ENCODE results near the gene KDM1A.
"Not testable (repeated sequence)": the region's sequence is repeated elsewhere in the genome, so short reads cannot be mapped to it uniquely, and the experiment has no call there.

Gene KDM1A

DNA sequence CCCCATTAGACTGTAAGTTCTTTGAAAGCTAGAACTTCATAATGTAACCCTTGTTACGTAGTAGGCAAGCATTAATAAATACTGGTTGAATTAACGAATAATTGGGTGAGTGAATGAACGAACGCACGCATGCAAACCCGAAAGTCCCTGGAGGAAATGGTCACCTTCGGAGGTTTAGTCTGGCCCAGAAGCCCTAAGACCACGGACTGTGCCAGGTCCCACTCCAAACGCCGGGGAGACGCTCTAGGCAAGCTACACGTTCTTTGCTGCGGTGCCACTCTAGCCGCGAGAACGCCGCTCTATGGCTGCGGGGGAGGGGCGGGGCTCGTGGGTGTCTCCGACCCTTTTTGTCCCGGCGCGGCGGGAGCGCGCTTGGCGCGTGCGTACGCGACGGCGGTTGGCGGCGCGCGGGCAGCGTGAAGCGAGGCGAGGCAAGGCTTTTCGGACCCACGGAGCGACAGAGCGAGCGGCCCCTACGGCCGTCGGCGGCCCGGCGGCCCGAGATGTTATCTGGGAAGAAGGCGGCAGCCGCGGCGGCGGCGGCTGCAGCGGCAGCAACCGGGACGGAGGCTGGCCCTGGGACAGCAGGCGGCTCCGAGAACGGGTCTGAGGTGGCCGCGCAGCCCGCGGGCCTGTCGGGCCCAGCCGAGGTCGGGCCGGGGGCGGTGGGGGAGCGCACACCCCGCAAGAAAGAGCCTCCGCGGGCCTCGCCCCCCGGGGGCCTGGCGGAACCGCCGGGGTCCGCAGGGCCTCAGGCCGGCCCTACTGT is at the start of gene KDM1A:
Gene KDM1A (plus strand): TSS at position 375 of the 769 bp plus-strand sequence. CDS start 129 bp downstream, at position 504.
- peak; percentile 42 to 98 (median 93) for DNase-seq

DNA sequence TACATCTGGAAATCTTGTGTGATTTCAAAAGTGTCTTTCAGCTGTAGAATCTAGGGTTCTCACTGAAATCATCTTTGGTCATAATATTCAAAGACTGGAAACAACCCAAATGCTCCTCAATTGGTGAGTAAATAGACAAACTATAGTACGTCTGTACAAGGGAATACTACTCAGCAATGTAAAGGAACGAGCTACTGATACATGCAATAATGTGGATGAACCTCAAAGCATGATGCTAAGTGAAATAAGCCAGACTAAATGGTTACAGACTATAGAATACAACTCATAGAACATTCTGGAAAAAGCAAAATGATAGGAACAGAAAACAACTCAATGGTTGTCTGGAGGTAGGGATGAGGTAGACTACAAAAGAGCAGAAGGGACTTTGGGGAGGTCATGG is 49.2 kb upstream of the KDM1A start:
- no peak for DNase-seq

DNA sequence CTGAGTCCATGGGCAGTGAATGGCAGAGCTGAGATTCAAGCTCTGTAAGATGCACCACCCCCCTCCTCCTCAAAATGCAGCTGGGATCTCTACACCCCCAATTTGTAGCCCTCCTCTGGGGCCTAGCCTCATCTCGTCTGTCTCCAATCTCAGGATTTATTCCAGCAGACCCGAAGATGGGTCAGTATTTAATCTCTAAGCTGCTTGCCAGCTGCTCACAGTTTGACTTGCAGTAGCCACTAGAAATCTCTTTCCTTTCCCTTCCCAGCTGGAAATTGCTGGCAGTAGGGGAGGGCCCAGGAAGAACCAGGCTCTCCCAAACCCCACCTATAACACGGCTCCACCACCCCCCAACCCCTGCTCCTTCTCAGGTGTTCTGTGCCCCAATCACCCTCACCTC is 48.1 kb upstream of the KDM1A start:
- no peak for DNase-seq

DNA sequence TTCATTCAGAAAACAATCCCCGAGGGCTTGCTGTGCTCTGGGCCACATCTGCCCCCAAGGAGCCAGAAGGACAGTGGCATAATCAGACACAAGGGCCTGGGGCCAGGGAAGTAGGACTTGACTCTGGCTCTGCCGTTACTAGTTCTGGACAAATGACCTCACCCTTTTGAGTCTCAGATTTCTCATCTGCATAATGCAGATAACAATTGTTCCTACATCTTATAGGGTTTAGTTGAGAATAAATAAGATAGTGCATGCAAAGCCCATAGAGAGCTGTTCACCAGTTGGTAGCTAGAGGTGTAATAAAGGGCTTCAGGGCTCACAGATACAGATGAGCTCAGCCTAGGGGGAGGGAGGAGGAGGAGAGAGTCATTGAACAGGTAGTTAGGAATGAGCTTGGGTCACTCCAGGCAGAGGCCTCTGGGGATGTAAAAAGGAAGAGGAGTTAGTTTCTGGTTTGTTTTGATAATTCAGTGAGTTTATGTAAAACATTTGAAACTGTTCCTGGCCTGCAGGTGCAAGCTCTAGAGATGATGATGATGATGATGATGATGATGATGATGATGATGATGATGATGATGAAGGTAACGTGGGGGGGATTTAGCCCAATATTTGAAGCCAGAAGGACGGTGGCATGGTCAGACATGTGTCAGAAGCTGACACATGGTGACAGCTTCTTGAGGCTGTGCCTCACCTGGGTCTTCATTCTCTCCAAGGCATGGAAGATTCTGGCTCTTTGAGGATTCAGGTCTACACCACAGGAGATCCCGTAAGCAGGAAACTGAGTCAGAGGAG is 47.5 kb upstream of the KDM1A start:
- no peak for DNase-seq

DNA sequence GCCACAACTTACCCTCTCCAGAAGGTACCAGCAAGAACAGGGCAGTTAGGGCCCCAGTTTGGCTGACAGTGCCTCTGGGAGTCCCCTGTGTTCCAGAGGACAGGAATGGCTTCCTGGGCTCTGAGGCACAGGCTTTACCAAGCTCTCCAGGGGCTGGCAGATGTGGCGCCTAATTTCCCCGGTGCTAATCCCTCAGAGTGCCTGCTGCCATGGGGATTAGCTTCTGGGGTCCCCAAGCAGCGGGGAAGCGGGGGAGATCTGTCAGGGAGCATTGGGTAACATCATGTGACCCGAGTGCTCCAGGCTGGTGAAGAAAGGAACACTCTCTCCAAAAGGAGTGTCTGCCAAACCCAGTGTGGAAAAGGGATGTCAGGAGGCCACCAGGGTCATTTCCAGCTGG is 46.5 kb upstream of the KDM1A start, which contains the start of gene LACTBL1:
Gene LACTBL1 (minus strand): TSS at position 107 of the 400 bp plus-strand sequence. CDS start 550 bp downstream, outside the sequence.
- DNase-seq, result no peak

DNA sequence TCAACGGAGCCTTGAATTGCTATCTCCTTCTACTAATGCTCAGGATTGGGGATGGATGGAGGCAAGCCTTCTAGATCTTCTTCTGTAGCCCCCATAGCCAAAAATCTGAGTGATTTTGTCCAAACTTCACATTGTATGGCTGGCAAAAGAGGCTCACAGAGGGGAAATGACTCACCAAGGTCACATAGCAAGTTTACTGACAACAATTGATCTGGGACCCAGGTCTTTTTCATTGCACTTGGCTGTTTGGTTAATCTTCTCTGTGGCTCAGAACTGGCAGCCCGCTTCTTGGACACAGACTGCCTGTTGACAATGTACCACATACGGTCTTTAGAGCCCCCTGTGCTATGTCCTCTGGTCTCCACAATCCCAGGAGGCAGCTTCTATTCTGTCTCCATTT is 43.6 kb upstream of the KDM1A start:
- no peak for DNase-seq

DNA sequence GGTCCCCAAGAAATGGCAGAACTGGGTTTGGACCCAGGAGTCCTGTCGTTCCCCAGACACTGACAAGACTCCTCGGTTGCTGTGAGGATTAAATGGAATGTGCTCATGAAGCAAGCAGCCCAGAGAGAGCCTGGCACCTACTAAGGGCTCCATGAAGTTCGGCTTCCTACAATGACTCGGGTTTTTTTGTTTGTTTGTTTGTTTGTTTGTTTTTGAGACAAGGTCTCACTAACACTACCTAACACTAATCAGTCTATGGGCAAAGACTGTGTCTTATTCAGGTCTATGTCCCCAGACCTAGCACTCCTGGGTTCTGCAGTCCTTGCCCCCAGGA is 43.2 kb upstream of the KDM1A start:
- DNase-seq, result no peak

DNA sequence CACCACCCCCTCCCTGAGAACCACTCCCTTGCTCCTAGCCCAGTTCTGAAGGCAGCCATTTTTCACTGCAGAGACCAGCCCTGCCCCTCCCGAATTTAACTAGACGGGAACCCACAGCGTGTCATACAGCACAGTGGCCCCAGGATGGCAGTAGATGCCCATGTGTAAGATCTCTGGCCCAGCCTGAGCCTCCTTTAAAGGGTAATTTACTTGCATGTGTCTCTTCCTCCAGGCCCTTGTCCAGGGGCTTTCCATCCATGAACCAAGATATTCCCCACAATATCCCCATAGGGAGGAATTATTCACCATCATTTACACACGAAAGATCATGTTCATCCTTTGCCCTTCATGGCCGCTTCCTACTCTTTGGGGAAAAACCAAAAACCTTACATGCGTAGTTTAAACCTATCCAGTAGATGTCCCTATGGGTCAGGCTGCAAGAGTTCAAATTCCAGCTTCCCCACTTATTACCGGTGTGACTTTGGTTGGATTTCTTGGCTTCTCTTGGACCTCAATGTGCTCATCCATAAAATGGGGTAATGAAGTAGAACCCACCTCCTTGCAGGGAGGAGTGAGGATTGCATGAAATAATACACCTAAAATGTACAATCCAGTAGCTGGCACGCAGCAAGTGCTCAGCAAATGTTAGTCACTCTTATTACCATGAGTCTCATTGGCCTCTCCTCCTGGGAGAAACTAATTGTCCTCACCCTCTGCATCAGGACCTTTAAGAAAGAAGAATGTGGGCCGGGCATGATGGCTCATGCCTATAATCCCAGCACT is 42.6 kb upstream of the KDM1A start:
- DNase-seq, result peak in 41 of 56 donors; percentile 1 to 72 (median 23)

DNA sequence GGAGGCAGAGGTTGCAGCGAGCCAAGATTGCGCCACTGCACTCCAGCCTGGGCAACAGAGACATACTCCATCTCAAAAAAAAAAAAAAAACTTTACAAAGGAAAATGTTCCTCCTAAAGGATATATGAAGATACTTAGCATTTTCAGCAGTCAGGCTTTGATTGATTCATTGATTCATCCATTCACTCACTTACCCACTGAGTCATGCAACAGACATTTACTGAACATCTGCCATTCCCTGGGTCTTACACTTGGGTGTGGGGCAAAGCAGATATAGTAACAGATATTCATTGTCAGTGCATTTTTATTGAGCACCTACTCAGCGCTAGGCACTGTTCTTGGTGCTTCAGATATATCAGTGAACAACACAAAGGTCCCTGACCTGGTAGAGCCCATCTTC is 41.0 kb upstream of the KDM1A start:
- no peak for DNase-seq

DNA sequence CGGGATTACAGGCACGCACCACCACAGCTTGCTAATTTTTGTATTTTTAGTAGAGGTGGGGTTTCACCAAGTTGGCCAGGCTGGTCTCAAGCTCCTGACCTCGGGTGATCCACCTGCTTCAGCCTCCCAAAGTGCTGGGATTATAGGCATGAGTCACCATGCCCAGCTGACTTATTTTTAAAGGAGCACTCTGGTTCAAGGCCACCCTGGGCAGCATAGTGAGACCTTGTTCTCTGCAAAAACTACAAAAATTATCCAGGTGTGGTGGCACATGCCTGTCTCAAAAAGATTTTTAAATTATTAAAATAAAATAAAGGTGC is 38.8 kb upstream of the KDM1A start:
- not testable (repeated sequence) for DNase-seq

DNA sequence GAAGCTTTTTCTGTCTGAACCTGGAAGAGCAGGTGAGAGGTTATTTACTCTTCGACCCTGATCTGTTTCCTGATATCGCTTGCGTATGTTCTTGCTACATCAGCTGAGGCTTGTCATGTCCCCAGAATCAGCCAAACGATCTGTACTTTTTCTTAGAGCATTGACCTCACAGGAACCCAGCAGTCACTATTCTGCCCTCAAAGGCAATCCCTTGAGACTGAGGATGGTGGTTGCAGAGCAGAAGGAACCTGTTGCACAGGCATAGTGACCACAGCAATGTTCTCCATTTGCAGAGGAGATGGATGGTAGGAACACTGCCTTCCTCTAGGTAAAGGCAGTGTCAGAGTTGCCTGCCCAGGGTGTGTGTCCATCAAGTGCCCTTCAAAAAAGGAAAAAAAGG is 35.3 kb upstream of the KDM1A start:
- no peak for DNase-seq

DNA sequence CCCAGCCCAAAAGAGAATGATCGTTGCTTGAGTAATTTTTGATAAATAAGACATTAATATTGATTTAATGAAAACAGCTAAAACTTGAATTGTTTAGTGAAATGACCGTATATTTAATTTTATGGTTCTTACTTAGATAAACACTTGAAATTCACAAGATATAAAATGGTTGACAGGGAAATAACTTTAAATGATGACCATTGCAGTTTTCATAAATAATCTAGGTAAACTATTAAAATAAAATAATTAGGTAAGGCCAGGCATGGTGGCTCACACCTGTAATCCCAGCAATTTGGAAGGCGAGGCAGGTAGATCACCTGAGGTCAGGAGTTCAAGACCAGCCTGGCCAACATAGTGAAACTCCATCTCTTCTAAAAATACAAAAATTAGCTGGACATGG is 26.9 kb upstream of the KDM1A start:
- not testable (repeated sequence) for DNase-seq

DNA sequence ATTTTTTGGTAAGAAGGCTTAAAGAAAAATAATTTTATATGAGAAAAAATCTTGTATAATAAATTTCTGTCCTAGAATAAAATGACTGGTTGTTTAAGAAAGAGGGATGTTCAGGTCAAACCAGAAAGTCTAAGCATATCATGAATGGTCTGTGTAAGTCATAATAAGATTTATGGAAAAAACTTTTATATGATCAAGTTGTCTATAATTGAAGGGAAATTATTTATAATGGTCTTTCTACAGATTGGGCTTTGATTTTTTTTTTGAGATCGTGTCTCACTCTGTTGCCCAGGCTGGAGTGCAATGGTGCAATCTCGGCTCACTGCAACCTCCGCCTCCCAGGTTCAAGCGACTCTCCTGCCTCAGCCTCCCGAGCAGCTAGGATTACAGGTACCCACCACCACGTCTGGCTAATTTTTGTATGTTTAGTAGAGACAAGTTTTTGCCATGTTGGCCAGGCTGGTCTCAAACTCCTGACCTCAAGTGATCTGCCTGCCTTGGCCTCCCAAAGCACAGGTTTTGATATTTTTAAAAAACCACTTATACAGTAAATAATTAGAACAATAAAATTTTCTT is 26.0 kb upstream of the KDM1A start:
- not testable (repeated sequence) for DNase-seq

DNA sequence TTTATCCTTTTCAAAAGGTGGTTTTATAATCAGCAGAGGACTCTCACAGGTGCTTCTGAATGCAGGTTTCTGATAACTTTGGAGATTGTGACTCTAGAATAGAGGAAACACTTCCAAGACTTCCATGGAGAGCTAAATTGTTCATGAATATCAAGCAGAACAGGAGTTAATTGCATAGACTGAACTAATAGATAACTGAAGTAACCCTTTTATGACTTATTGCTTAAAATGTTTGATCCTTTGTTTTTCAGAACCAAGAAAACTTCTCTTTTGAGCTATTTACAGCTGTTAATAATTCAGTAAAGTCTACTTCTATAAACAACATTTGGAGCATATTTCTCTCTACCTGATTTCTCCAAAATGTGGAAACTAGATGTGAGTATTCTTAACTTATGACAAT is 23.5 kb upstream of the KDM1A start:
- no peak for DNase-seq

DNA sequence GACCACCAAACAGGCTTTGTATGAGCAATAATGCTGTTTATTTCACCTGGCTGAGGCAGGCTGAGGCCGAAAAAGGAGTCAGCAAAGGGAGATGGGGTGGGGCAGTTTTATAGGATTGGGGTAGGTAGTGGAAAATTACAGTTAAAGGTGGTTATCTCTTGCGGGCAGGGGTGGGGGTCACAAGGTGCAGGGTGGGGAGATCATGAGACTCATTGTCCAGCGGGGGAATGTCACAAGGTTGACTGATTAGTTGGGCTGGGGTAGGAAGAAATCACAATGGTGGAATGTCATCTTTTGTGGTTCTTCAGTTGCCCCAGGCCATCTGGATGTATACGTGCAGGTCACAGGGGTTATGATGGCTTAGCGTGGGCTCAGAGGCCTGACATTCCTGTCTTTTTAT is 21.7 kb upstream of the KDM1A start:
- DNase-seq, result not testable (repeated sequence)

DNA sequence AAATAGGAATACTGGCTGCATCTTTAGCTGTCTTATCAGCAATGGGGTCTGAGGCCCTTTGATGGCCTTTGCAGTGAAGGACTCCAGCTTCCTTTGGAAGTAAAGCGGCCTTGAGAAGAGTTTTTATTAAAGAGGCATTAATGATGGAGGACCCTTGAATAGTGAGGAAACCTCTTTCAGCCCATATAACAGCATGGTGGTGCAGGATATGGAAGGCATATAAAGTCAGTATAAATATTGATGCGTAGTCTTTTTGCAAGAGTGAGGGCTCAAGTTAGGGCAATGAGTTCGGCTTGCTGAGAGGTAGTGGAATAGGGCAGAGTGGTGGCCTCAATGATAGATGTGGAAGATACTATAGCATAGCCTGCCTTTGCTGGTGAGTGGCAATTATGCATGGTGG is 19.1 kb upstream of the KDM1A start:
- DNase-seq, result not testable (repeated sequence)

DNA sequence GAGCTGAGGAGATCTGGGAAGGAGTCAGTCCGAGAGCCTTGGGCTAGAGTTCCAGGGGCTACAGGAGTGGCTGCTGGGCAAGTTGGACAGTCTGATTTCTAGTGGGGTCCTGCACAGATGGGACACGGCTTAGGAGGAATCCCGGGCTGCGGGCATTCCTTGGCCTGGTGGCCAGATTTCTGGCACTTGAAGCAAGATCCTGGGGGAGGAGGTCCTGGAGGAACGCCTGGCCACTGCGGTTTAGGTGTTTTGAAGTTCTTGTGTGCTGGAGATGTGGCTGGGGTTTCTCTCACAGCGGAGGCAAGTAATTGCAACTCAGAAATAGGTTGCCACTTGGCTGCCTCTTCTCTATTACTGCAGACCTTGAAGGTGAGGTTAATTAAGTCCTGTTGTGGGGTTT is 17.1 kb upstream of the KDM1A start:
- not testable (repeated sequence) for DNase-seq

DNA sequence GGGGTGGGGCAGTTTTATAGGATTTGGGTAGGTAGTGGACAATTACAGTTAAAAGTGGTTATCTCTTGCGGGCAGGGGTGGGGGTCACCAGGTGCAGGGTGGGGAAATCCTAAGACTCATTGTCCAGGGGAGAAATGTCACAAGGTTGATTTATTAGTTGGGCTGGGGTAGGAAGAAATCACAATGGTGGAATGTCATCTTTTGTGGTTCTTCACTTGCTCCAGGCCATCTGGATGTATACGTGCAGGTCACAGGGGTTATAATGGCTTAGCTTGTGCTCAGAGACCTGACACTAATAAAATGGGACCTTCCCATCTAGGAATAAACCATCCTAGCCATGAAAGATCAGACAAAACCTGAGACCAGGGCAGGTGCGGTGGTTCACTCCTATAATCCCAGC is 15.2 kb upstream of the KDM1A start:
- DNase-seq, result no peak

DNA sequence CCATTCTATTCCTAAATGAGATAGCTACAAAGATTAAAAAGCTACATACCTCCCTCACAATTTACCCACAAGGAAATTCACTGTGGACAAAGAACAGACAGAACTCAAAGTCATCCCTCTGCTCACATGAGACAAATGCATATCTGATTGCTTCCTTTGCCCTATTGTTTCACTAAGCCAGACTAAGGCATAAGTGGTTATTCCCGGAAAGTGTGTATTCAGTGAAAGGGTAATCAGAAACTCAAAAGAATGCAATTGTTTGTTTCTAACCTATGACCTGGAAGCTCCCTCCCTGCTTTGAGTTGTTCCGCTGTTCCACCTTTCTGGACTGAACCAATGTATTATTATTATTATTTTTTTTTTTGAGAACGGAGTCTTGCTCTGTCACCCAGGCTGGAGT is 14.5 kb upstream of the KDM1A start:
- not testable (repeated sequence) for DNase-seq

DNA sequence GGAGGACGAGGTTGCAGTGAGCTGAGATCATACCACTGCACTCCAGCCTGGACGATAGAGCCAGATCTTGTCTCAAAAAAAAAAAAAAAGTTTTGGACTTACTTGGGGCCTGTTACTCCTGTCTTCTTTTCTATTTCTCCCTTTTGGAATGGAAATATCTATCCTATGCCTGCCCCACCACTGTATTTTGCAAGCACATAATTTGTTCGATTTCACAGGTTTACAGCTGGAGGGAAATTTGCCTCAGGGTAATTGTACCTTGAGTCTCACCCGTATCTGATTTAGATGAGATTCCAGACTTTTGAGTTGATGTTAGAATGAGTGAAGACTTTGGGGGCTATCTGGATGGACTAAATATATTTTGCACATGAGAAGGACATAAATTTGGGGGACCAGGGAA is 12.2 kb upstream of the KDM1A start:
- DNase-seq, result no peak

DNA sequence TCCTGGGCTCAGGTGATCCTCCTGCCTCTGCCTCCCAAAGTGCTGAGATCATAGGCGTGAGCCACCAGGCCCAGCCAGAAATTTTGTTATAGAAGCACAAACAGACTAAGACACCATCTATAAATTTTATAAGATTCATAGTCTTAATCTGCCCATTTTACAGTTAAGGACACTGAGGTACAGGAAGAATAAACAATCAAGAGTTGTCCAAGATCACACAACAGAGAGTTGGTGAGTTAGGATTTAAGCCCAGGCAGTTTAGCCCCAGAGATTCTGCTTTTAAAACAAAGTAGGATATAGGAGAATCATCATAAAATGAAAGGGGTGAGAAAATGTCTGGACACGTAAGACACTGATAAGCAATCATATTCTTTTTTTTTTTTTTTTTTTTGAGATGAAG is 10.4 kb upstream of the KDM1A start:
- no peak for DNase-seq

DNA sequence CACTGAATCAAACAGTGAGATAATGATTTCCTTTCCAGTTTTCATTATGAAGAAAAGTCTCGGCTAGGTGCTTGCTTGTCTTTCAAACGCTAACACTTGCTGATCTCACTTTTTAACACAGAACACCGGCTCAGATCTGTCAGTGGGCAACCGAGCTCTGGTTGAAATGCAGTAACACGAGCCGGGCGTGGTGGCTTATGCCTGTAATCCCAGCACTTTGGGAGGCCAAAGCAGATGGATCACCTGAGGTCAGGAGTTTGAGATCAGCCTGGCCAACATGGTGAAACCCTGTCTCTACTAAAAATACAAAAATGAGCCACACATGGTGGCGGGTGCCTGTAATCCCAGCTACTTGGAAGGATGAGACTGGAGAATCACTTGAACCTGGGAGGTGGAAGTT is 9.2 kb upstream of the KDM1A start:
- DNase-seq, result not testable (repeated sequence)

Measured in nucleus accumbens (tissue), 56 donors.